Stomach smooth muscle (tissue), 2 donors: ENCODE results near the gene DACT2.

Experiments
- H3K27ac ChIP-seq: one replicate; pipeline ENCODE4 v1.7.0; 2013; ENCODE audit warnings: mild to moderate bottlenecking, low read length, inconsistent platforms
- H3K27me3 ChIP-seq, 2 donors: one replicate each; pipeline ENCODE4 v1.7.0; 2013; ENCODE audit warnings: low read length in 2 of 2; ENCODE audit not compliant: insufficient read depth in 2 of 2, control insufficient read depth in 1 of 2
- H3K36me3 ChIP-seq, 2 donors: one replicate each; pipeline ENCODE4 v1.7.0; 2013; ENCODE audit warnings: low read length in 2 of 2; ENCODE audit not compliant: control insufficient read depth in 2 of 2, insufficient read depth in 2 of 2
- H3K4me1 ChIP-seq: one replicate; pipeline ENCODE4 v1.7.0; 2013; ENCODE audit warnings: low read length; ENCODE audit not compliant: control insufficient read depth, insufficient read depth
- H3K4me3 ChIP-seq, 2 donors: one replicate each; pipeline ENCODE4 v1.7.0; 2013; ENCODE audit warnings: low read length in 2 of 2
- H3K9ac ChIP-seq, 2 donors: one replicate each; pipeline ENCODE4 v1.7.0; 2013; ENCODE audit warnings: low read length in 2 of 2, mild to moderate bottlenecking in 1 of 2
- H3K9me3 ChIP-seq, 2 donors: one replicate each; pipeline ENCODE4 v1.7.0; 2013; ENCODE audit warnings: low read length in 2 of 2; ENCODE audit not compliant: control insufficient read depth in 2 of 2
- donor health status: healthy.
- donor health status: Pancreatic carcinoma.

Gene DACT2, protein sequence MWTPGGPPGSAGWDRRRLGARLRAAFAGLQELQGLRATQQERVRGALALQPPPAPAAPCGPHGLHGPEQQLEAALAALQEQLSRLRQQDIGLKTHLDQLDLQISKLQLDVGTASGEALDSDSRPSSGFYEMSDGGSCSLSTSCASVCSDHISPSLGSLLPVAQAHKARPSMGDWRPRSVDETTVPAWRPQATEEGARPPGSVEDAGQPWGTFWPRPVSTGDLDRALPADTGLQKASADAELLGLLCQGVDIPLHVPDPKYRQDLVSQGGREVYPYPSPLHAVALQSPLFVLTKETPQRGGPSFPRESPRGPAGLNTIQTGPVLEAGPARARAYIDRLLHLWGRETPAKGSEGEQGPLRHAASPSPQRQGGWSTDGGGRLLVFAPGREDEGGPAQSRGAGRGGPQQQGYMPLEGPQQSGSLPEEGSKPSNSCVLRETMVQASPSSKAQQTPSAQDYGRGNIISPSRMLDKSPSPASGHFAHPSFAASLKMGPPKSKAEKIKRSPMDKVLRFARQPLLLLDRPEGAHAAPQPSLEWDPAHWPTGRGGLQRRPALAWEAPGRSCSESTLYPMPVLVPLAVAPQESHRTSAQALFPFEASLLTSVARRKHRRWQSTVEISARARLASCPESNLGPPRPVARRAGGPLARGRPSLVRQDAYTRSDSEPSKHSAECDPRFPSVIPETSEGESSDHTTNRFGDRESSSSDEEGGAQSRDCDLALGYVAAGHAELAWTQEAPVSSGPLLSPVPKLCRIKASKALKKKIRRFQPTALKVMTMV

DNA sequence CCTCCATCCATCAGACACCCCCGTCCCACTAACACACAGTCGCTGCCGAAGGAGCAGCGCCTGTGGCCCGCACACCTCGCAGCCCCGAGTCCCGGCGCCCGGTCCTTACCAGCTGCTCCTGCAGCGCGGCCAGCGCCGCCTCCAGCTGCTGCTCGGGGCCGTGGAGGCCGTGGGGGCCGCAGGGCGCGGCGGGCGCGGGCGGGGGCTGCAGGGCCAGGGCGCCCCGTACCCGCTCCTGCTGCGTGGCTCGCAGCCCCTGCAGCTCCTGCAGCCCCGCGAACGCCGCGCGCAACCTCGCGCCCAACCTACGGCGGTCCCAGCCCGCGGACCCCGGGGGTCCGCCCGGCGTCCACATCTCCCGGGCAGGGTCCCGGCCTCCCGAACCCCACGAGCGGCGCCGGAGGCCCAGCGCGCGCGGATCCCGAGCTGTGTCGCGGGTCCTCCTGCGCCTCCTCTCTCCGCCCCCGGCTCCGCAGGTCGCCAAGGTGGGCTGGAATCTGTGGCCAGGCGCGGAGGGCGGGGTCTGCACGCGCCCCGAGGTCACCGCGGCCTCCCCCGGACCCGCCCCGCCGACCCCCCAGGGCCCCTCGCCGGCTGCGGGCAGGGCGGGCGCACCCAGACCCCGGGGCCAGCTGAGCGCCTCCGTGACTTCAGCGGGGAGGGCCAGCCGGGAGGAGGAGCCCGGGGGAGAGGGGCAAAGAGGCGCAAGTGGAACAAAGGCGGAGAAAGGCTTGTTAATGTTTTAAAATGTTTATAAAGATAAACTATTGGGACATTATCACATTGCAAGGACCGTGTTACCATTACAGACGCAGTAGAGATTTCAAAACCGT is at the start of gene DACT2:
TSS of gene DACT2 (minus strand) at position 499 of the 833 bp plus-strand sequence. CDS start at position 355, 144 bp downstream.
- peaks cover 23 to 28% of the 10 kb centered on the region in 2 donors for H3K27me3 ChIP-seq
- no peak within 1 kb of the TSS for H3K27ac ChIP-seq
- peaks cover 11% of the 10 kb centered on the region for H3K4me1 ChIP-seq
- H3K9me3 ChIP-seq, result peaks cover 0 to 5% of the 10 kb centered on the region in 2 donors
- no peak within 1 kb of the TSS for H3K9ac ChIP-seq
- no peaks in the 10 kb centered on the region for H3K36me3 ChIP-seq
- peak within 1 kb of the TSS in 1 of 2 donors; percentile 40 for H3K4me3 ChIP-seq

DNA sequence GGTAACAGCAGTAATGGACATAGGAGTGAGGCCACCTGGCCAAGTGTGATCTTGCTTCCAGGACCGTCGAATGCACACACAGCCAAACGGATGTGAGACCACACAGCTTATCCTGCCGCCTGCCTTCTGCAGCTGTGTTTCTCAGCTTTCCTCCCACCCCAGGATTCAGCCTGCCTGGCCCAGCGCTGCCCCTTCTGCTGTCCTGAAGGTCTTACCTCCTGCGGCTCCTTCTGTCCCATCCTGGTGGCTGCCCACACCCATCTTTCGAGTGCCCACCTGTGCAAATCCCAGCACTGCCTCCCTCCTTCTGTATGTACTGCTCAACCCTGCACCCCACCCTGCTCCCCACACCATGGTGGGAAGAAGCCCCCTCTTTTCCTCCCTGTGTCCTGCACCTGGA is 49.4 kb upstream of the DACT2 start:
- Histone ChIP-seq H3K27ac (peak overlapping the region; percentile 60), H3K9ac (no peak overlapping the region), H3K9me3 (no peaks in the 10 kb centered on the region), H3K27me3 (no peaks in the 10 kb centered on the region), H3K4me3 (no peak overlapping the region), H3K4me1 (peaks cover 23% of the 10 kb centered on the region), H3K36me3 (no peaks in the 10 kb centered on the region)

DNA sequence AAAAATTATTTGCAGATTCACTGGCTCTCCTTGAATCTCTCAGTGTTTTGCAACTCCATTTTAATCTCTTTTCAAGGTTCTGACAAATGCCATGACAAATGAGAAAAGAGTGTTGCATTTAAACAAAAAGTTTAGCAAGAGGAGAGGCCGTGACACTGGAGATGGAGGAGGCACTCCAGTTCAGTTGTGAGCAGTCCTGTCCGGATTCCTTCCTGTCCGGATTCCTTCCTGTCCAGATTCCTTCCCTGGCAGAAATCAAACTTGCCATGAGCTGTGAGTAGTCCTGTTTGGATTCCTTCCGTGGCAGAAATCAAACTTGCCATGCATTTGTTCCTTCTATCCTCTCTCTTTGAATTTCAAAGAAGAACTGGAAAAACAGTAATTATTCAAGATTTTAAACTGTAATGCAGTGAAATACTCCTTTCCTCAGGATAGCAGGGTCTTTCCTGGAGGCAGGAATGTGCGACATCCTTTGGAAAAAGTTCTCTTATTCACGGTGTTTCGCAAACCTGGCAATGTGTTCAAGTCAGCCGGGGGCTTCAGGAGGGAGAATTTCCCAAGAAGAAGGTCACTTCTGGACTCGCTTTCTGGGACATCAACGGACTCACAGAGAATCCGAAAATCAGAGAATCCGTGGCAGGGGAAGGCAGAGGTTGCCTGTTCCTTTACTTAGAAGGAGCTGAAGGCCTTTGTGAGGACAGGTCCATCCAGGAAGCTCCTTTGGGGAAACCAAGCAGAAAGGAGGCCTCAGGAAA is 48.7 kb upstream of the DACT2 start:
- Histone ChIP-seq H3K36me3 (no peaks in the 10 kb centered on the region), H3K27ac (peak overlapping the region; percentile 60), H3K4me3 (peak overlapping the region in 1 of 2 donors; percentile 21), H3K4me1 (peaks cover 27% of the 10 kb centered on the region), H3K27me3 (no peaks in the 10 kb centered on the region), H3K9me3 (no peaks in the 10 kb centered on the region), H3K9ac (peak overlapping the region in 1 of 2 donors; percentile 17)

DNA sequence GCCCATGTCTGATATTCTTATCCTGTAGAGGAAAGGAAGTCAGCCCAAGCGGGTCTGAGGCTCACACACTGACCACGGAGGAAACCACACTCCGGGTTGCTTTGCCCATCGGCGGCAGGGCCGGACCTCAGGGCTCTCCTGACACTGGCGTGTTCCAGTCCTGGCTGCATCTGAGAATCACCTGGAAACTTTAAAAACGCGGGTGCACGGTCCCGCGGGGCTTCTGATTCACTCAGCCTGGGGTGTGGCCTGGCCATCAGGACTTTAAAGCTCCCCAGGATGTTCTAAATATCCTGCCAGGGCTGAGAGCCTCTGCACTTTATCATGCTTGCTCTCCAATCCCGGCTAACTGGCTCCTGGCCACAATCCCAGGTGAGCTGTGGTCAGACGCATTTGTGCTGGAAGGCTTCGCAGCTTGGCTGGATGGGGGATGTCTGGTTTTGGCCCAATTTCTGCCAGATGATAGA is 47.7 kb upstream of the DACT2 start:
- peak overlapping the region; percentile 37 for H3K27ac ChIP-seq
- H3K4me3 ChIP-seq, result peak overlapping the region; percentile 35 to 37
- H3K9ac ChIP-seq, result peak overlapping the region in 1 of 2 donors; percentile 23
- H3K9me3 ChIP-seq, result no peaks in the 10 kb centered on the region
- H3K4me1 ChIP-seq, result peaks cover 27% of the 10 kb centered on the region
- no peaks in the 10 kb centered on the region for H3K36me3 ChIP-seq
- no peaks in the 10 kb centered on the region for H3K27me3 ChIP-seq

DNA sequence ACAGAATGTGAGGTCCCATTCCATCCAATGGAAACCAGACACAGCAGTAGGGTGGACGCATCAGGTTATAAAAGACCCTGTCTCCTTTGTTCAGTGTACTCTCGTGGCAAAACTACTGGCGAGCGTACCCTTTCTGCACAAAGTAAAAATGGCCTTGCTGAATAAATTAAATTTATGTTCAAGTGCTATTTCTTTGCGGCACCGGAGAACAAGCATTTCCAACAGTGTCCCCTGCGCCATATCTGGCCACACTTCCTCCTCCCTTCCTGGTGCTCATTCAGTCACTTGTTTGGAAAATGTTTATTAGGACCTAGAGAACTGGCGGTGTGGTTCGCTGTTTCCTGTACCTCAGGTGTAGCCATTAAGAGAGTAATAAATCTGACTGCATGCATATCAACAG is 46.9 kb upstream of the DACT2 start:
- H3K27ac ChIP-seq, result no peak overlapping the region
- no peak overlapping the region for H3K4me3 ChIP-seq
- H3K27me3 ChIP-seq, result peaks cover 0 to under 1% of the 10 kb centered on the region in 2 donors
- H3K9me3 ChIP-seq, result peaks cover under 1 to 2% of the 10 kb centered on the region in 2 donors
- H3K9ac ChIP-seq, result no peak overlapping the region
- H3K4me1 ChIP-seq, result peaks cover 27% of the 10 kb centered on the region
- no peaks in the 10 kb centered on the region for H3K36me3 ChIP-seq

DNA sequence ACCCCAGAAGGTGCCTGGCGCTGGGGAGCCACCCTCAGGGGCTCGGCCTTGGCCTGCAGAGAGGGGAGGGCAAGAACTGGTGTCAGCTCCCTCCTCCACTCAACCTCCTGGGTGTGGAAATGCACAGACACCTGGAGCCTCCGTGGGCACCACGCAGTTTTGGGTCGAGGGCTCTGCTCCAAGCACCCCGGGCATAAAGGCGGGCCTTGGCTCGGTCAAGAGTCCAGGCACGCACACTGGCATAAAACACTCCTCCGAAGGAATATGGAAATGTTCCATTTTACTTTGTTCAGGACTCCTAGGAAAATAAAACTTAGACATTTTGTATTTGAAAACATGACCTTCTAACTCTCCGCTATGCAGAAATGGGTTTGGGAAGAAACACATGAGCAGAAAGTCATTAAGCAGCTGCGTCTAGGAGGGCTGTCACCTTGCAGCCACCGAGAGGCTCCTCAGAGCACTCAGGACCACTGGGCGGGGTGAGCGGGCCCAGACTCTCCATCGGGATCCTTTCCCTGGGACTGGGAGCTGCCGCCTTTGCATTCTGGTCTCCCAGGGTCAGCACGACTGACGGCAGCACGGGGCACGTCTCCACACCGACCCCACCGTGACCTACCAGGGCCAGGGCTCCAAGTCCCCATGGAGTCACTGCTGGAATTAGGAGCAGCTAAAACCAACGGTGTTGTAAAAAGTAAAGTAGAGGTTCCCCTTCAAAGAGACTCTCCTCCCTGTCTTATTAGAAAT is 46.0 kb upstream of the DACT2 start:
- Histone ChIP-seq H3K9me3 (peaks cover 5% of the 10 kb centered on the region in 2 donors), H3K27ac (no peak overlapping the region), H3K36me3 (no peaks in the 10 kb centered on the region), H3K4me3 (no peak overlapping the region), H3K4me1 (peaks cover 27% of the 10 kb centered on the region), H3K27me3 (peaks cover 0 to 2% of the 10 kb centered on the region in 2 donors), H3K9ac (no peak overlapping the region)

DNA sequence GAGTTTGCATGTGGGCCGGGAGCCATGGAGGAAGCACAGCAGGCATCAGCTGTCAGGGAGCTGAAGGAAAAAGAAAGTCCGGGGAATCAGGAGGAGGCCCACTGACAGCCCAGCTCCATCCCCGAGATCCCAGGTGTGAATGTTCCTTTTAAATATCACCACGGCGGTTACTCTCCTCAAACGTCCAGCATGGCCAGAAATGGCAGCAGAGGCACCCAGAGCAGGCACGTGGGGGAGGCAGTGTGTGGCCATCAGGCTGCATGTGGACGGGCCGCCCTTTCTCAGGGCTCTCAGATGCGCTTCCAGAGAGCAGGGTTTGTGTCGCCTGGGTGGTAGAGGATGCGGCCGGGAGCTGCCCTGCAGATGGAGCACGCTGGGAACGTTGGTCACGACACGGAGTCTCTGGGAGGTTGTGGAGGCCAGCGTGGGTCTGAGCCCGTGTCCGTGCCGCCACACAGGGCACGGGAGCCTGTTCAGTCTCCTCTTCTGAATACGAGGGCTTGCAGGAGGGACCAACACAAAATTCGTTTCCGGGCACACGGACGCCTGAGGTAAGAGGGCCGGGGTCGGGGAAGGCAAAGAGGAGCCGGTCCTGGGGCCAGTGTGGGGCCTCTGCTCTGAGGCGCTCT is 45.3 kb upstream of the DACT2 start:
- Histone ChIP-seq H3K36me3 (no peaks in the 10 kb centered on the region), H3K4me1 (peaks cover 22% of the 10 kb centered on the region), H3K9ac (no peak overlapping the region), H3K4me3 (no peak overlapping the region), H3K9me3 (peaks cover 5% of the 10 kb centered on the region in 2 donors), H3K27me3 (peaks cover 0 to 2% of the 10 kb centered on the region in 2 donors), H3K27ac (no peak overlapping the region)

DNA sequence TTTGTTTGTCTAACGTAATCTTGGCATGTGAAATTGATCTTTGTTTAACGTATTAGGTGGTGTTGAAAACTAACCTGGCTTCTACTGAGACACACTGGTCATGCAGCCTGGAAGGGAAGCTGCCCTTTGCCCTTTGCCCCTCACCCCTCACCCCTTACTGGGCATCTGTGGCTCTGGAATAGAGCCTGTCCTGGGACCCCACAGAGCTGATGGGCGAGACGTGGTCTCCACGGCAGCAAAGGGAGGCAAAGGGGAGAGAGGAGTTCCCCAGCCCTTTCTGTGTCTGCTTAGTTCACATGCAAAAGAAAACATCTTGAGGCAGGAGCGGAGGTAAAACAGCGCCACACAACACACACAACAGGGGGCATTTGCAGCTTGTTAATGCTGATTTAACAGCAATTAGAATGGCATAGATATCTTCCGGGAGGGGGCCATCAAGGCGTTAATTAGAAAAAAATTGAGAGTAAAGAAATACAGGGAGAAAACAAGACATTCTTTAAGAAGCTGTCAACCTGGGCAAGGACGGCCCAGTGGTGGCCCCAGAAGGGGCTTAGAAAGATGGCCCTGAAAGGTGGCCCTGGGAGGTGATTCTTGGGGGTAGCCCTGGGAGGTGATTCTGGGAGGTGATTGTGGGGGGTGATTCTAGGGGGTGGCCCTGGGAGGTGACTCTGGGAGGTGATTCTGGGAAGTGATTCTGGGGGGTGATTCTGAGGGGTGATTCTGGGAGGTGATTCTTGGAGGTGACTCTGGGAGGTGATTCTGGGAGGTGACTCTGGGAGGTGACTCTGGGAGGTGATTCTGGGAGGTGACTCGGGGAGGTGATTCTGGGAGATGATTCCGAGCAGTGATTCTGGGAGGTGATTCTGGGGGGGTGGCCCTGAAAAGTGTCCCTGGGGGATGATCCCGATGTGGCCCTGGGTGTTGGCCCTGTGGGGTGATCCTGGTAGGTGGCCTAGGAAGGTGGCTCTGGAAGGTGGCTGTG is 44.5 kb upstream of the DACT2 start:
- no peak overlapping the region for H3K27ac ChIP-seq
- H3K27me3 ChIP-seq, result peaks cover 0 to 2% of the 10 kb centered on the region in 2 donors
- peaks cover 22% of the 10 kb centered on the region for H3K4me1 ChIP-seq
- no peak overlapping the region for H3K4me3 ChIP-seq
- H3K36me3 ChIP-seq, result no peaks in the 10 kb centered on the region
- H3K9ac ChIP-seq, result no peak overlapping the region
- peaks cover 5% of the 10 kb centered on the region in 2 donors for H3K9me3 ChIP-seq
